B cell (primary cell): Measurements from ENCODE around the gene TEX54. TPM values are rescaled to one million over a fixed set of nuclear protein-coding genes. Genes with fewer than 3 reads are reported as not detected.
A peak's percentile ranks its signal among the peaks of the same experiment; 100 is the strongest.

Experiments
- ATAC-seq: fragments of 200-7000 bp; cut with Tn5 transposase; one replicate; pipeline ENCODE4 v1.10.0; 2021; ENCODE audit warnings: low read depth, mild to moderate bottlenecking, moderate number of reproducible peaks, moderate library complexity
- CTCF ChIA-PET: fragments of 350-600 bp; sonication (Branson Sonifier 250); formaldehyde crosslinking; loops from one replicate; lab custom pipeline; 2021; ENCODE audit warnings: antibody characterized with exemption, inconsistent platforms; lab: Charles Lee
- POLR2A ChIA-PET: fragments of 350-600 bp; sonication (Branson Sonifier 250); formaldehyde crosslinking; loops from one replicate; lab custom pipeline; 2021; ENCODE audit warnings: antibody characterized with exemption; lab: Charles Lee
- DNase-seq: peaks from one replicate; pipeline ENCODE4 v3.0.0; 2013
- H2AFZ ChIP-seq: 2 replicates; pipeline ENCODE4 v1.6.1; 2012; ENCODE audit warnings: mild to moderate bottlenecking, low read depth, low read length; ENCODE audit not compliant: insufficient read depth, poor library complexity, severe bottlenecking
- H3K27ac ChIP-seq, 2 donors: 1 replicate in 1 of 2; 2 replicates in 1 of 2; pipeline ENCODE4 v1.5.1; 2012 to 2013; ENCODE audit warnings: low read length in 2 of 2, mild to moderate bottlenecking in 2 of 2, moderate library complexity in 1 of 2
- H3K27me3 ChIP-seq, 4 experiments: fragments of 200-600 bp in 1 of 4; sonication (generic) in 1 of 4; replicated peaks in 1 of 4; 1 replicate in 2 of 4; 2 replicates in 2 of 4; pipeline versions ENCODE4 v1.6.1 to v1.7.0; 2013 to 2016; ENCODE audit warnings: low read length in 3 of 4, mild to moderate bottlenecking in 2 of 4, mixed read lengths in 1 of 4, moderate library complexity in 1 of 4; ENCODE audit not compliant: insufficient read depth in 4 of 4, control insufficient read depth in 3 of 4; ENCODE audit errors: control extremely low read depth in 1 of 4
- H3K36me3 ChIP-seq, 2 experiments: replicated peaks in 1 of 2; 1 replicate in 1 of 2; 2 replicates in 1 of 2; pipeline versions ENCODE4 v1.6.1 to v1.7.1; 2013; ENCODE audit warnings: low read length in 1 of 2; ENCODE audit not compliant: insufficient read depth in 2 of 2, control insufficient read depth in 1 of 2; ENCODE audit errors: control extremely low read depth in 1 of 2, extremely low read depth in 1 of 2
- H3K4me1 ChIP-seq, 2 donors: fragments of 200-600 bp in 1 of 2; sonication (generic) in 1 of 2; 1 replicate in 1 of 2; 2 replicates in 1 of 2; pipeline versions ENCODE4 v1.5.1 to v1.6.1; 2013 to 2017; ENCODE audit warnings: low read length in 2 of 2; ENCODE audit not compliant: control insufficient read depth in 2 of 2, insufficient read depth in 2 of 2
- H3K4me2 ChIP-seq: replicated peaks from 2 replicates; pipeline ENCODE3; 2012; ENCODE audit warnings: mild to moderate bottlenecking, low read depth, low read length; ENCODE audit not compliant: poor library complexity, severe bottlenecking
- H3K4me3 ChIP-seq, 5 experiments: fragments of 200-600 bp in 1 of 5; sonication (generic) in 1 of 5; 1 replicate in 3 of 5; 2 replicates in 2 of 5; pipeline versions ENCODE4 v1.5.1 to v1.7.0; 2011 to 2016; ENCODE audit warnings: low read length in 4 of 5, mild to moderate bottlenecking in 4 of 5, low read depth in 2 of 5, control low read depth in 1 of 5, moderate library complexity in 1 of 5; ENCODE audit not compliant: insufficient read depth in 1 of 5; ENCODE audit errors: control extremely low read depth in 1 of 5, extremely low read depth in 1 of 5
- H3K79me2 ChIP-seq: fragments of 200-600 bp; sonication (generic); one replicate; pipeline ENCODE4 v1.6.0; 2016; ENCODE audit warnings: low read length; ENCODE audit not compliant: control insufficient read depth, insufficient read depth
- H3K9ac ChIP-seq: fragments of 200-600 bp; sonication (generic); 2 replicates; pipeline ENCODE4 v1.6.1; 2017; ENCODE audit warnings: mild to moderate bottlenecking, low read length, moderate library complexity
- H3K9me3 ChIP-seq, 3 donors: one replicate each; pipeline versions ENCODE4 v1.6.1 to v1.7.1; 2013; ENCODE audit warnings: low read length in 2 of 3; ENCODE audit not compliant: control insufficient read depth in 2 of 3, insufficient read depth in 1 of 3; ENCODE audit errors: control extremely low read depth in 1 of 3
- H4K20me1 ChIP-seq: 2 replicates; pipeline ENCODE4 v1.6.0; 2012; ENCODE audit warnings: mild to moderate bottlenecking, low read length; ENCODE audit not compliant: insufficient read depth, control insufficient read depth, poor library complexity, severe bottlenecking
- H3K27ac Mint-ChIP-seq: one replicate; pipeline ENCODE4 v1.8.0; 2021; ENCODE audit warnings: mixed read lengths
- H3K27me3 Mint-ChIP-seq: one replicate; pipeline ENCODE4 v1.8.0; 2021; ENCODE audit warnings: mixed read lengths
- H3K4me1 Mint-ChIP-seq: one replicate; pipeline ENCODE4 v1.8.0; 2021; ENCODE audit warnings: mixed read lengths
- H3K4me3 Mint-ChIP-seq: one replicate; pipeline ENCODE4 v1.8.0; 2021; ENCODE audit warnings: mixed read lengths
- H3K9me3 Mint-ChIP-seq: one replicate; pipeline ENCODE4 v1.8.0; 2022; ENCODE audit warnings: mixed read lengths; ENCODE audit not compliant: insufficient read depth
- EZH2 ChIP-seq: IDR thresholded peaks from 2 replicates; pipeline ENCODE4 v1.6.1; 2012; ENCODE audit warnings: borderline replicate concordance, low read depth, mild to moderate bottlenecking, moderate library complexity, low read length; ENCODE audit not compliant: insufficient read depth, poor library complexity, severe bottlenecking
- WGBS: methylation state at CpG from one replicate; pipeline ENCODE4 v1.1.5; 2013; ENCODE audit warnings: missing lambda C conversion rate; ENCODE audit not compliant: insufficient coverage; 5-methylcytosine and 5-hydroxymethylcytosine counted together
- intact Hi-C: fragments of 100-400 bp; cut with micrococcal nuclease; formaldehyde crosslinking; loops from one replicate; pipeline ENCODE4 v1.10.0; 2022
- polyA plus RNA-seq: library from polyadenylated mRNA; depleted of rRNA; stranded (reverse); fragments of >200 nt; gene quantifications from 2 replicates; pipeline ENCODE4 v1.2.3, GENCODE V29; 2012
- total RNA-seq, 2 donors: library from RNA; stranded (reverse); fragments of 120-200 nt in 1 of 2; gene quantifications; 1 replicate in 1 of 2; 2 replicates in 1 of 2; pipeline versions ENCODE4 v1.2.3 to v1.2.4, GENCODE V29; 2013 to 2022
- TF ChIP-seq, protein P1 (sequence below): fragments of 200-600 bp; IDR thresholded peaks from one replicate; pipeline ENCODE4 v1.8.0; 2022; ENCODE audit warnings: antibody characterized with exemption, mild to moderate bottlenecking

TEX54 gene
- total and polyA plus RNA-seq, 2 donors (not counting 1 experiment from before 2014, with no cell fraction given) = 1.1 TPM; not detected in 1

DNA sequence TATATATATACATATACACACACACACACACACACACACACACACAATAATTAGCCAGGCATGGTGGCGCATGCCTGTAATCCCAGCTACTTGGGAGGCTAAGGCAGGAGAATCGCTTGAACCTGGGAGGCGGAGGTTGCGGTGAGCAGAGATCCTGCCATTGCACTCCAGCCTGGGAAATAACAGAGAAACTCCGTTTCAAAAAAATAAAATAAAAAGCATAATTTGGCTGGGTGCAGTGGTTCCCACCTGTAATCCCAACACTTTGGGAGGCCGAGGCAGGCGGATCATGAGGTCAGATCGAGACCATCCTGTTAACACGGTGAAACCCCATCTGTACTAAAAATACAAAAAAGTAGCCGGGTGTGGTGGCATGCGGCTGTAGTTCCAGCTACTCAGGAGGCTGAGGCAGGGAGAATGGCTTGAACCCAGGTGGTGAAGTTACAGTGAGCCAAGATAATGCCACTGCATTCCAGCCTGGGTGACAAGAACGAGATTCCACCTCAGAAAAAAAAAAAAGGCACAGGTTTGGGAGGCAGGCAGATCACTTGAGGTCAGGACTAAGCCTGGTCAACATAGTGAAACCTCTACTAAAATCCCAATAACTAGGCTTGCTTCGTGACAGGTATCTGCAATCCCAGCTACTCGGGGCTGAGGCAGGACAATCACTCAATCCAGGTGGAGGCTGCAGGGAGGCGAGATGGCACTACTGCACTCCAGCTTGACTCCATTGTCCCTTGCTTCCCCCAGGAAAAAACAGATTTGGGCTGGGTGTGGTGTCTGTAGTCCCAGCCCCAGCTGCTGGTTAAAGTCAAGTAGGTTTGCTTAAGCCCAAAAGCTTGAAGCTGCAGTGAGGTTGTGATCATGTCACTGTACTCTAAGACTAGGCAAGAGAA lies 18.5 kb upstream of the TEX54 start:
- Histone ChIP-seq H3K79me2 (peaks cover 34% of the 10 kb centered on the region), H3K4me3 (no peak overlapping the region), H3K36me3 (peaks cover 17 to 39% of the 10 kb centered on the region in 2 experiments), H3K4me2 (no peak overlapping the region), H3K4me1 (peaks cover 34 to 41% of the 10 kb centered on the region in 2 donors), H4K20me1 (peaks cover 26% of the 10 kb centered on the region), H2AFZ (no peak overlapping the region), H3K9ac (no peak overlapping the region), H3K27ac (peak overlapping the region in 1 of 2 donors; percentile 9), H3K9me3 (no peaks in the 10 kb centered on the region), H3K27me3 (no peaks in the 10 kb centered on the region)
- ChIA-PET POLR2A (interaction anchor here (0.6 to 3.5 kb wide), 8 partner anchors 8 to 229 kb away, joined by 3 to 24 read pairs (median 4); partner anchors contain the start of genes B3GAT3, C11orf98, CSKMT and GANAB), CTCF (interaction anchor here (0.8 to 1.9 kb wide), 4 partner anchors 8 to 65 kb away, joined by 3 to 7 read pairs (median 4); no protein-coding TSS in a partner anchor)
- ATAC-seq = no peak
- Mint-ChIP-seq H3K4me1 (peaks cover 48% of the 10 kb centered on the region), H3K9me3 (no peaks in the 10 kb centered on the region), H3K27ac (peak overlapping the region; percentile 70), H3K4me3 (no peak overlapping the region), H3K27me3 (no peaks in the 10 kb centered on the region)
- 66% methylated on average over 9 of the region's 15 CpGs for WGBS
- TF ChIP-seq, protein P1, sequence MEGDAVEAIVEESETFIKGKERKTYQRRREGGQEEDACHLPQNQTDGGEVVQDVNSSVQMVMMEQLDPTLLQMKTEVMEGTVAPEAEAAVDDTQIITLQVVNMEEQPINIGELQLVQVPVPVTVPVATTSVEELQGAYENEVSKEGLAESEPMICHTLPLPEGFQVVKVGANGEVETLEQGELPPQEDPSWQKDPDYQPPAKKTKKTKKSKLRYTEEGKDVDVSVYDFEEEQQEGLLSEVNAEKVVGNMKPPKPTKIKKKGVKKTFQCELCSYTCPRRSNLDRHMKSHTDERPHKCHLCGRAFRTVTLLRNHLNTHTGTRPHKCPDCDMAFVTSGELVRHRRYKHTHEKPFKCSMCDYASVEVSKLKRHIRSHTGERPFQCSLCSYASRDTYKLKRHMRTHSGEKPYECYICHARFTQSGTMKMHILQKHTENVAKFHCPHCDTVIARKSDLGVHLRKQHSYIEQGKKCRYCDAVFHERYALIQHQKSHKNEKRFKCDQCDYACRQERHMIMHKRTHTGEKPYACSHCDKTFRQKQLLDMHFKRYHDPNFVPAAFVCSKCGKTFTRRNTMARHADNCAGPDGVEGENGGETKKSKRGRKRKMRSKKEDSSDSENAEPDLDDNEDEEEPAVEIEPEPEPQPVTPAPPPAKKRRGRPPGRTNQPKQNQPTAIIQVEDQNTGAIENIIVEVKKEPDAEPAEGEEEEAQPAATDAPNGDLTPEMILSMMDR = no peak
- no peak for TF ChIP-seq EZH2
- intact Hi-C loops = no loop called here
- DNase-seq = no peak
